CD4-positive, alpha-beta T cell treated with Interleukin-6 at 100 ng/mL for 8 hours (primary cell): ENCODE results near the gene RPL29.

ENCODE experiments used
- DNase-seq: peaks from one replicate; pipeline ENCODE4 v3.0.0-alpha.2; 2020; ENCODE audit warnings: mixed read lengths, low spot score

RPL29 gene

GRCh38 chr3:51945926-51946705, 49.6 kb downstream of the RPL29 start:
- no peak for DNase-seq

- no peak for DNase-seq
These were observed 50.5 kb downstream of the RPL29 start for GRCh38 chr3:51945031-51945840.

GRCh38 chr3:51944451-51945021, 51.2 kb downstream of the RPL29 start:
- no peak for DNase-seq
